Natural killer cell (primary cell): ENCODE measurements around the gene OR6X1. TPM values are rescaled to one million over a fixed set of nuclear protein-coding genes. Genes with fewer than 3 reads are reported as not detected.

Experiments
- ATAC-seq, 3 donors: fragments of 150-1000 bp in 2 of 3; fragments of 200-7000 bp in 1 of 3; cut with Tn5 transposase; 1 replicate in 1 of 3; 2 replicates in 2 of 3; pipeline ENCODE4 v1.10.0; 2021; ENCODE audit warnings: mild to moderate bottlenecking in 2 of 3, moderate library complexity in 2 of 3
- DNase-seq, 2 donors: peaks; one replicate each; pipeline versions ENCODE4 v3.0.0 to v3.0.0-alpha.2; 2013 to 2021; ENCODE audit warnings: mixed read lengths in 1 of 2
- H3K27ac ChIP-seq: one replicate; pipeline ENCODE4 v1.5.1; 2013; ENCODE audit warnings: mild to moderate bottlenecking, low read length
- H3K27me3 ChIP-seq: one replicate; pipeline ENCODE4 v1.6.1; 2013; ENCODE audit warnings: low read length; ENCODE audit not compliant: control insufficient read depth, insufficient read depth
- H3K36me3 ChIP-seq: one replicate; pipeline ENCODE4 v1.6.1; 2013; ENCODE audit warnings: low read length; ENCODE audit not compliant: control insufficient read depth, insufficient read depth
- H3K4me1 ChIP-seq: one replicate; pipeline ENCODE4 v1.6.1; 2013; ENCODE audit warnings: low read length; ENCODE audit not compliant: control insufficient read depth, insufficient read depth
- H3K4me3 ChIP-seq: one replicate; pipeline ENCODE4 v1.5.1; 2013; ENCODE audit warnings: low read length
- H3K9me3 ChIP-seq: one replicate; pipeline ENCODE4 v1.6.1; 2013; ENCODE audit warnings: low read length; ENCODE audit not compliant: control insufficient read depth, insufficient read depth
- H3K27ac Mint-ChIP-seq, 2 donors: one replicate each; pipeline ENCODE4 v1.8.0; 2022; ENCODE audit warnings: mild to moderate bottlenecking in 2 of 2, mixed read lengths in 2 of 2, moderate library complexity in 1 of 2
- H3K27me3 Mint-ChIP-seq, 2 donors: one replicate each; pipeline ENCODE4 v1.8.0; 2022; ENCODE audit warnings: low read depth in 2 of 2, mixed read lengths in 2 of 2
- H3K36me3 Mint-ChIP-seq: one replicate; pipeline ENCODE4 v1.8.0; 2022; ENCODE audit warnings: mixed read lengths
- H3K4me1 Mint-ChIP-seq, 2 donors: one replicate each; pipeline ENCODE4 v1.8.0; 2022; ENCODE audit warnings: mixed read lengths in 2 of 2
- H3K4me3 Mint-ChIP-seq: one replicate; pipeline ENCODE4 v1.8.0; 2022; ENCODE audit warnings: mild to moderate bottlenecking, moderate library complexity, mixed read lengths
- H3K9me3 Mint-ChIP-seq, 2 donors: one replicate each; pipeline ENCODE4 v1.8.0; 2022; ENCODE audit warnings: mixed read lengths in 2 of 2
- CTCF ChIP-seq: fragments of 200-600 bp; IDR thresholded peaks from one replicate; pipeline ENCODE4 v1.8.0; 2022; ENCODE audit warnings: antibody characterized with exemption
- WGBS: methylation state at CpG from one replicate; pipeline ENCODE4 v1.1.7; 2013; ENCODE audit warnings: missing lambda C conversion rate; ENCODE audit not compliant: insufficient coverage; 5-methylcytosine and 5-hydroxymethylcytosine counted together
- intact Hi-C: fragments of 100-400 bp; cut with micrococcal nuclease; formaldehyde crosslinking; loops from one replicate; pipeline ENCODE4 v1.14.2; 2022
- total RNA-seq, 4 donors: library from RNA; stranded (reverse); fragments of 120-200 nt in 1 of 4; gene quantifications; one replicate each; pipeline versions ENCODE4 v1.2.3 to v1.2.4, GENCODE V29; 2013 to 2022

Gene OR6X1
- total RNA-seq, 3 donors from 2014 or later (not counting 1 experiment from before 2014, with no cell fraction given), result not detected

GRCh38 chr11:123736769-123737168 lies 17.5 kb downstream of the OR6X1 start:
- Mint-ChIP-seq H3K36me3 (no peaks in the 10 kb centered on the region), H3K4me3 (no peak overlapping the region), H3K27me3 (no peaks in the 10 kb centered on the region), H3K9me3 (no peaks in the 10 kb centered on the region), H3K4me1 (peaks cover 18 to 26% of the 10 kb centered on the region in 2 donors), H3K27ac (no peak overlapping the region)
- Histone ChIP-seq H3K27ac (no peak overlapping the region), H3K9me3 (no peaks in the 10 kb centered on the region), H3K27me3 (no peaks in the 10 kb centered on the region), H3K4me3 (no peak overlapping the region), H3K4me1 (peaks cover 10% of the 10 kb centered on the region), H3K36me3 (no peaks in the 10 kb centered on the region)
- ATAC-seq, result no peak
- intact Hi-C loops, result no loop called here
- no peak for TF ChIP-seq CTCF
- WGBS, result 100% methylated on average over 1 of the region's 3 CpGs
- DNase-seq, result no peak

- no peak for TF ChIP-seq CTCF
- no peaks in the 10 kb centered on the region for H3K27me3 ChIP-seq
- H3K36me3 ChIP-seq, result peaks cover 60% of the 10 kb centered on the region
- H3K36me3 Mint-ChIP-seq, result peaks cover 30% of the 10 kb centered on the region
- peaks cover 5% of the 10 kb centered on the region for H3K9me3 ChIP-seq
- WGBS, result 98% methylated on average over 8 of the region's 8 CpGs
- H3K4me3 ChIP-seq, result no peak overlapping the region
- no peaks in the 10 kb centered on the region for H3K4me1 ChIP-seq
- H3K9me3 Mint-ChIP-seq, result no peaks in the 10 kb centered on the region
- H3K4me1 Mint-ChIP-seq, result no peaks in the 10 kb centered on the region
- H3K27ac Mint-ChIP-seq, result no peak overlapping the region
- no peak for DNase-seq
- intact Hi-C loops, result no loop called here
- no peaks in the 10 kb centered on the region for H3K27me3 Mint-ChIP-seq
- ATAC-seq, result no peak
- H3K4me3 Mint-ChIP-seq, result no peak overlapping the region
- H3K27ac ChIP-seq, result no peak overlapping the region
Observed at GRCh38 chr11:123729602-123730001, 24.7 kb downstream of the OR6X1 start.

DNA sequence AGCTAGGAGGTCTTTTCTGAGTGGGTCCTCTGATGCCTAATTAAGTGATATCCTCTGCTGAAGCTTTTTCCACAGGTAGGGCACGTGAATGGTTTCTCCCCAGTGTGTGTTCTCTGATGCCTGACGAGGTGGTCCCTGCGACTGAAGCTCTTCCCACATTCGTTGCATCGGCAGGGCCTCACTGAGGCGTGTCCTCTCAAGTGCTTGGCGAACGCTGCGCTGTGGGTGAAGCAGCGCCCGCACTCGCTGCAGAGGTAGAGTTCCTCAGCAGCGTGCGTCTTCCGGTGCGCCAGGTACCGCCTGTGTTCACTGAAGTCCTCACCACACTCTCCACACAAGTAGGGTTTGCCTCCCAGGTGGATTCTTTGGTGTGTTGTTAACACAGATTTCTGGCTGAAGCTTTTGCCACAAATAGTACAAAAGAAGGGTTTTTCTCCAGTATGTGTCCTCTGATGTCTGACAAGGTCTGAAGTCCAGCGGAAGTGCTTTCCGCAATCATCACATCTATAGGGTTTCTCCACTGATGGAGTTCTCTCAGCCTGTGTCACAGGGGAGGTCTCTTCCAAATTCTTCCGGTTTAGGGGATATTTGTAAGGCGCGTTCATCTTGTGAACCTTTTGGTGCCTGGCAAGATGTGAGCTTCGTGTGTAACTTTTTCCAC lies 28.2 kb downstream of the OR6X1 start:
- H3K27ac ChIP-seq, result no peak overlapping the region
- peaks cover 5% of the 10 kb centered on the region for H3K9me3 ChIP-seq
- H3K36me3 Mint-ChIP-seq, result peaks cover 30% of the 10 kb centered on the region
- no peak overlapping the region for H3K27ac Mint-ChIP-seq
- DNase-seq (no peak), ATAC-seq (no peak)
- intact Hi-C loops, result no loop called here
- no peaks in the 10 kb centered on the region for H3K4me1 ChIP-seq
- no peaks in the 10 kb centered on the region for H3K27me3 ChIP-seq
- no peak for TF ChIP-seq CTCF
- no peaks in the 10 kb centered on the region for H3K27me3 Mint-ChIP-seq
- H3K4me3 ChIP-seq, result no peak overlapping the region
- H3K9me3 Mint-ChIP-seq, result no peaks in the 10 kb centered on the region
- H3K36me3 ChIP-seq, result peaks cover 61% of the 10 kb centered on the region
- H3K4me3 Mint-ChIP-seq, result no peak overlapping the region
- 98% methylated on average over 20 of the region's 23 CpGs for WGBS
- H3K4me1 Mint-ChIP-seq, result no peaks in the 10 kb centered on the region

DNA sequence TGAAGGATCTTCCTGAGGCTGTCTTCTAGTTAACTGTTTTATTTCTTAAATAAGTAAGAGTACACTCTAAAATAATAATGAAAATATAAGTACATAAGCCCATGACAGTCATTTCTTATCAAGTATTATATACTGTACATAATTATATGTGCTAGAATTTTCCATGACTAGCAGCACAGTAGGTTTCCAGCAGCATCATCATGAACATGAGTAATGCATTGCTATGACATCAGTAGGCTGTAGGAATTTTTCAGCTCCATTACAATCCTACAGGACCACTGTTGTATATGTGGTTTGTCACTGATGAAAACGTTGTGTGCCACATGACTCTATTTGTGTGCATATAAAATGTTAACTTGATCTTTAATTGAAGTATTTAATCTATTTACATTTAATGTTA lies 34.9 kb downstream of the OR6X1 start:
- no peaks in the 10 kb centered on the region for H3K36me3 ChIP-seq
- no peak overlapping the region for H3K27ac ChIP-seq
- no CpG with 5 or more reads among the region's 1 CpG for WGBS
- intact Hi-C loops, result no loop called here
- no peak overlapping the region for H3K4me3 ChIP-seq
- no peaks in the 10 kb centered on the region for H3K9me3 ChIP-seq
- peaks cover 12 to 13% of the 10 kb centered on the region in 2 donors for H3K27me3 Mint-ChIP-seq
- no peak overlapping the region for H3K27ac Mint-ChIP-seq
- H3K4me3 Mint-ChIP-seq, result no peak overlapping the region
- no peaks in the 10 kb centered on the region for H3K4me1 Mint-ChIP-seq
- no peaks in the 10 kb centered on the region for H3K27me3 ChIP-seq
- H3K4me1 ChIP-seq, result no peaks in the 10 kb centered on the region
- no peak for DNase-seq
- no peaks in the 10 kb centered on the region for H3K36me3 Mint-ChIP-seq
- no peak for ATAC-seq
- no peak for TF ChIP-seq CTCF
- H3K9me3 Mint-ChIP-seq, result no peaks in the 10 kb centered on the region
